ENCODE measurements around the gene VARS2. TPM values are rescaled to one million over a fixed set of nuclear protein-coding genes. Genes with fewer than 3 reads are reported as not detected.

VARS2 gene
- total and polyA plus RNA-seq, 4 donors: 9.4 to 23.3 (median 16.3) TPM

GRCh38 chr6:30947231-30947630 is 33.2 kb downstream of the VARS2 start:
- H3K9ac ChIP-seq (ENCODE audit: low read depth in 1 of 2, low read length in 2 of 2): no peak overlapping the region
- H3K27ac ChIP-seq (ENCODE audit: low read depth in 1 of 2, low read length in 2 of 2): no peak overlapping the region
- TF ChIP-seq ATF3 (IDR thresholded peaks at IDR 0.05): no peak
- TF ChIP-seq NR2F2 (IDR thresholded peaks at IDR 0.05): no peak
- no peak for TF ChIP-seq YY1 (IDR thresholded peaks at IDR 0.05)
- TF ChIP-seq EGR1 (IDR thresholded peaks at IDR 0.05; ENCODE audit: low read depth in 2 of 2): no peak
- TF ChIP-seq JUND (IDR thresholded peaks at IDR 0.05): no peak
- TF ChIP-seq TAF1 (conservative IDR thresholded peaks at IDR 0.05): no peak
- TF ChIP-seq RXRA (IDR thresholded peaks at IDR 0.05): no peak
- no peak for TF ChIP-seq MAX (IDR thresholded peaks at IDR 0.05)
- no peaks in the 10 kb centered on the region for H3K36me3 ChIP-seq (ENCODE audit: control insufficient read depth in 4 of 4, insufficient read depth in 3 of 4, low read depth in 1 of 4, low read length in 3 of 4)
- H3K4me3 ChIP-seq (ENCODE audit: low read depth in 1 of 3, low read length in 3 of 3): no peak overlapping the region
- WGBS: 58% methylated on average over 4 of the region's 4 CpGs
- H3K4me1 ChIP-seq (ENCODE audit: control insufficient read depth in 4 of 4, insufficient read depth in 4 of 4, low read length in 3 of 4): no peaks in the 10 kb centered on the region
- H3K9me3 ChIP-seq (ENCODE audit: control insufficient read depth in 4 of 4, low read length in 3 of 4): peaks cover 0 to 4% (median 0%) of the 10 kb centered on the region in 4 donors
- peaks cover 0 to 3% (median under 1%) of the 10 kb centered on the region in 4 donors for H3K27me3 ChIP-seq (ENCODE audit: control insufficient read depth in 4 of 4, insufficient read depth in 4 of 4, low read length in 3 of 4)
- no peak for DNase-seq (ENCODE audit: low spot score)

GRCh38 chr6:30948811-30949210 is 34.8 kb downstream of the VARS2 start:
- H3K4me1 ChIP-seq (ENCODE audit: control insufficient read depth in 4 of 4, insufficient read depth in 4 of 4, low read length in 3 of 4): no peaks in the 10 kb centered on the region
- H3K9me3 ChIP-seq (ENCODE audit: control insufficient read depth in 4 of 4, low read length in 3 of 4): peaks cover 0 to 4% (median 0%) of the 10 kb centered on the region in 4 donors
- H3K27me3 ChIP-seq (ENCODE audit: control insufficient read depth in 4 of 4, insufficient read depth in 4 of 4, low read length in 3 of 4): peaks cover 0 to 3% (median 0%) of the 10 kb centered on the region in 4 donors
- no peak for DNase-seq (ENCODE audit: low spot score)
- H3K27ac ChIP-seq (ENCODE audit: low read depth in 1 of 2, low read length in 2 of 2): no peak overlapping the region
- H3K4me3 ChIP-seq (ENCODE audit: low read depth in 1 of 3, low read length in 3 of 3): no peak overlapping the region
- WGBS: 91% methylated on average over 6 of the region's 6 CpGs
- no peak overlapping the region for H3K9ac ChIP-seq (ENCODE audit: low read depth in 1 of 2, low read length in 2 of 2)
- TF ChIP-seq MAX (IDR thresholded peaks at IDR 0.05) (no peak), ZBTB33 (IDR thresholded peaks at IDR 0.05) (no peak), CTCF (IDR thresholded peaks at IDR 0.05; ENCODE audit: low read depth, low read length, missing input control) (no peak), NR2F2 (IDR thresholded peaks at IDR 0.05) (no peak), GABPA (IDR thresholded peaks at IDR 0.05 in 1 of 2, conservative IDR thresholded peaks at IDR 0.05 in 1 of 2) (no peak), JUND (IDR thresholded peaks at IDR 0.05) (no peak), RXRA (IDR thresholded peaks at IDR 0.05) (no peak), HNF4G (IDR thresholded peaks at IDR 0.05) (no peak), REST (IDR thresholded peaks at IDR 0.05) (no peak), RAD21 (IDR thresholded peaks at IDR 0.05) (no peak), ATF3 (IDR thresholded peaks at IDR 0.05) (no peak), FOXA1 (IDR thresholded peaks at IDR 0.05) (no peak), FOXA2 (IDR thresholded peaks at IDR 0.05) (no peak), EGR1 (IDR thresholded peaks at IDR 0.05; ENCODE audit: low read depth in 2 of 2) (no peak), YY1 (IDR thresholded peaks at IDR 0.05) (no peak), HNF4A (conservative IDR thresholded peaks at IDR 0.05) (no peak), SP1 (IDR thresholded peaks at IDR 0.05) (no peak), TAF1 (conservative IDR thresholded peaks at IDR 0.05) (no peak)
- no peaks in the 10 kb centered on the region for H3K36me3 ChIP-seq (ENCODE audit: control insufficient read depth in 4 of 4, insufficient read depth in 3 of 4, low read depth in 1 of 4, low read length in 3 of 4)
